ENCODE results near the gene SREBF2. TPM values are rescaled to one million over a fixed set of nuclear protein-coding genes. Genes with fewer than 3 reads are reported as not detected.

Gene SREBF2
- total and polyA plus RNA-seq, 2 of the 8 experiments (the other 6 are each of a cell fraction or from before 2014, with no cell fraction given): 125 to 144 TPM

GRCh38 chr22:41920271-41920976, 87.5 kb downstream of the SREBF2 start:
- Histone ChIP-seq H3K9ac (replicated peaks in 1 of 4; ENCODE audit: extremely low read depth in 1 of 4, low read depth in 3 of 4, low read length in 3 of 4) (no peak overlapping the region), H4K5ac (ENCODE audit: insufficient read length, low read depth, low read length) (peak overlapping the region; percentile 26), H2BK120ac (replicated peaks; ENCODE audit: low read depth, low read length) (no peak overlapping the region), H3K36me3 (ENCODE audit: control insufficient read depth in 2 of 4, insufficient read depth in 4 of 4, low read length in 3 of 4) (no peaks in the 10 kb centered on the region), H3K9me3 (ENCODE audit: insufficient read depth in 2 of 2, low read depth in 1 of 2, low read length in 1 of 2) (no peaks in the 10 kb centered on the region), H3K4me3 (ENCODE audit: extremely low read depth in 1 of 4, insufficient read depth in 2 of 4, low read depth in 3 of 4, low read length in 4 of 4) (peak overlapping the region; percentile 22 to 67 (median 34); a peak in 7 of 8 replicates), H2BK5ac (ENCODE audit: low read depth, low read length) (no peak overlapping the region), H3K56ac (replicated peaks; ENCODE audit: insufficient read length, low read depth, low read length) (no peak overlapping the region), H3K23me2 (ENCODE audit: low read depth, low read length) (peaks cover 4% of the 10 kb centered on the region; the same call in 1 of the 2 replicates), H3K18ac (ENCODE audit: extremely low read depth, low read length) (peak overlapping the region; percentile 71; the same call in 1 of the 2 replicates), H2BK12ac (ENCODE audit: low read depth, low read length) (no peak overlapping the region), H3K79me2 (ENCODE audit: control insufficient read depth in 1 of 2, insufficient read depth in 2 of 2, low read length in 2 of 2) (no peaks in the 10 kb centered on the region), H3K79me1 (ENCODE audit: low read depth, low read length) (no peaks in the 10 kb centered on the region), H3K4me1 (replicated peaks in 1 of 4; ENCODE audit: control insufficient read depth in 3 of 4, insufficient read depth in 4 of 4, low read length in 3 of 4) (peaks cover 0 to 16% (median 10%) of the 10 kb centered on the region in 4 experiments; a peak in 6 of 7 replicates), H2BK15ac (ENCODE audit: low read length) (no peak overlapping the region), H4K20me1 (replicated peaks in 1 of 2; ENCODE audit: control insufficient read depth in 1 of 2, insufficient read depth in 2 of 2, low read length in 2 of 2) (peaks cover 0 to 12% of the 10 kb centered on the region in 2 experiments), H2BK20ac (ENCODE audit: low read length) (no peak overlapping the region), H3K27me3 (replicated peaks in 1 of 4; ENCODE audit: control insufficient read depth in 3 of 4, extremely low read depth in 1 of 4, insufficient read depth in 3 of 4, low read length in 3 of 4) (peaks cover 30 to 81% (median 70%) of the 10 kb centered on the region in 4 experiments), H4K91ac (replicated peaks; ENCODE audit: insufficient read length, low read length) (no peak overlapping the region), H3K27ac (ENCODE audit: low read depth, low read length) (no peak overlapping the region), H2AK5ac (ENCODE audit: low read depth, low read length) (no peak overlapping the region), H3K14ac (ENCODE audit: insufficient read length) (no peak overlapping the region), H2AFZ (ENCODE audit: low read length) (peak overlapping the region; percentile 28; the same call in 1 of the 2 replicates), H3K4me2 (ENCODE audit: insufficient read depth in 1 of 2, low read depth in 2 of 2, low read length in 2 of 2) (peak overlapping the region; percentile 69 to 86), H4K8ac (ENCODE audit: extremely low read depth, insufficient read depth, low read length) (no peak overlapping the region; the same call in 1 of the 2 replicates), H3K4ac (replicated peaks; ENCODE audit: insufficient read length, low read depth, low read length) (no peak overlapping the region), H3K23ac (ENCODE audit: insufficient read length) (no peak overlapping the region)
- DNase-seq (ENCODE audit: low read depth in 1 of 2, low spot score in 2 of 2) (no peak), FAIRE-seq (no peak)
- POLR2A ChIA-PET (ENCODE audit: partially characterized antibody): interaction anchor here (1.0 to 3.4 kb wide), 7 partner anchors 9 to 120 kb away, joined by 3 to 19 read pairs (median 10); partner anchors contain the start of genes CCDC134 and CENPM
- WGBS, 2 experiments (ENCODE audit: extremely low coverage in 1 of 2, insufficient coverage in 1 of 2, insufficient read length in 1 of 2, insufficient replicate concordance in 2 of 2, low coverage in 1 of 2, low lambda C conversion rate in 2 of 2, missing lambda C conversion rate in 1 of 2): 47% methylated on average over 17 of the region's 21 CpGs; no CpG with 5 or more reads in 1 of the 2 experiments
- TF ChIP-seq KDM4A (IDR thresholded peaks at IDR 0.05; ENCODE audit: low read depth, low read length, severe bottlenecking) (peak; percentile 2), TEAD4 (IDR thresholded peaks at IDR 0.05; ENCODE audit: low read depth, low read length) (no peak)
- CTCF ChIA-PET (ENCODE audit: partially characterized antibody): interaction anchor here (1.2 kb wide), 1 partner anchor 20 kb away, joined by 3 read pairs; no protein-coding TSS in a partner anchor

All from H1 (cell line).